ENCODE results near the gene PSORS1C2.

The PSORS1C2 gene

DNA sequence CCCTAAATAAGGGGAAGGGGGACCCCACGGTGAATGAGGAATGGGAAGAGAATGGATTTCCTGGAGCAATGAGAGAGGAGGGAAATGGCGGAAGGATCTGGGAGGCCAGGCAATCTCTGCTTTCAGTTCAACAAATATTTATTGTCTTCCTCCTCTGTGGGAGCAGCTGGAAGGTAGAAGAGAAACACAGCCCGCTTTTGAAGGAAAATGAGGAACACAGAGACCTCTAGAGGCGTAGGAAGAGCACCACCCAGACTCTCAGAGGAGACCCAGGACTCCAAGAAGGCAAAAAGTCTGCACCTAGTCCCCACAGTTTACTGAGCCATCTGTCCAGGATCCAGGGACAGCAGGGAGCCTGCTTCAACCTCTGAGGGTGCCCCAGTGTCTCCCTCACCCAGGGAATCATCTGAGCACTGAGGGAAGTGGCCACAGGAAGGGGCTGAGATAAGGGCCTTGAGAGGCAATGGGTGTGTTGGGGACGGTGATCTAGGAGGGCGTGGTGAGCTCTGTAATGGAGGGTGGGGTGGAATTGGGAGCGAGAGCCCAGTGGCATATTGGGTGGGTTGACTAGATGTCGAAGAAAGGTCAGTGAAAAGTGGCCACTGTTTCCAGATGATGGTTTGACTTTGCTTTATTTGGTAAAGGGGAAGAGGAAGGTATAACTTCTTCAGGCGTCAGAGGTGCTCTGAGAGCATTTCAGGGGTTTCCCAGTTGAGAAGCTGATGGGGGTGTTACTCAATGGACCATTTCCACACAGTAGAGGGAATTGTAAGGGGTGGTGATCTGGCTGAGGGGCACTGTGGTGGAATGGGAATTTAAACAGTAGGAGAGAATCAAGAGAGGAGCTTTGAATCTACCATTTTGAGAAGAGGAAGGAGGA, 23.7 kb downstream of the PSORS1C2 start:
- in situ Hi-C loops (cut with HindIII; ENCODE audit: low sequenced_read_pairs), result no loop called here
- DNase-seq (ENCODE audit: low read depth, low spot score), result peak; percentile 69
- TF ChIP-seq, protein P1, sequence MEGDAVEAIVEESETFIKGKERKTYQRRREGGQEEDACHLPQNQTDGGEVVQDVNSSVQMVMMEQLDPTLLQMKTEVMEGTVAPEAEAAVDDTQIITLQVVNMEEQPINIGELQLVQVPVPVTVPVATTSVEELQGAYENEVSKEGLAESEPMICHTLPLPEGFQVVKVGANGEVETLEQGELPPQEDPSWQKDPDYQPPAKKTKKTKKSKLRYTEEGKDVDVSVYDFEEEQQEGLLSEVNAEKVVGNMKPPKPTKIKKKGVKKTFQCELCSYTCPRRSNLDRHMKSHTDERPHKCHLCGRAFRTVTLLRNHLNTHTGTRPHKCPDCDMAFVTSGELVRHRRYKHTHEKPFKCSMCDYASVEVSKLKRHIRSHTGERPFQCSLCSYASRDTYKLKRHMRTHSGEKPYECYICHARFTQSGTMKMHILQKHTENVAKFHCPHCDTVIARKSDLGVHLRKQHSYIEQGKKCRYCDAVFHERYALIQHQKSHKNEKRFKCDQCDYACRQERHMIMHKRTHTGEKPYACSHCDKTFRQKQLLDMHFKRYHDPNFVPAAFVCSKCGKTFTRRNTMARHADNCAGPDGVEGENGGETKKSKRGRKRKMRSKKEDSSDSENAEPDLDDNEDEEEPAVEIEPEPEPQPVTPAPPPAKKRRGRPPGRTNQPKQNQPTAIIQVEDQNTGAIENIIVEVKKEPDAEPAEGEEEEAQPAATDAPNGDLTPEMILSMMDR (IDR thresholded peaks at IDR 0.05; ENCODE audit: low read depth, low read length), result peak; percentile 55
- peak overlapping the region; percentile 17 for H3K4me3 ChIP-seq (ENCODE audit: low read depth, low read length)

DNA sequence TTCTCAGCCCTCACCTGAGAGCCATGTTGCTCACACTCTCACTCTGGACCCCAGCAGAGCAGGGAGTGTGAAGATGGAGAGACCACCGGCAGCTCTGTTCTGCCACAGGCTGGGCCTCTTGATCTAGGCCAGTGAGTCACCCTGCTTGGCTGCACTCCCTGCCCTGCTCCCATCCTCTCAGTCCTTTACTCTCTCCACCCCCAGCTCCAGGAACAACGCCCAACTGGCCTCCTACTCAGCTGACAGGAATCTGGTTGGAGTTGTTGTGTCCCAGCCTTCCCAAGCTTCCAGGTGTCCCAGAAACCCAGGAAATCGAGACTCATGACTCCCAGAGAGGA, 24.4 kb downstream of the PSORS1C2 start, which contains the start of gene PSORS1C1:
PSORS1C1 (plus strand) TSS at position 260 of the 338 bp plus-strand sequence. CDS start 14,833 bp downstream, outside the sequence.
- in situ Hi-C loops (cut with HindIII; ENCODE audit: low sequenced_read_pairs), result no loop called here
- TF ChIP-seq, protein P1 (IDR thresholded peaks at IDR 0.05; ENCODE audit: low read depth, low read length), result no peak
- peak within 1 kb of the TSS; percentile 17 for H3K4me3 ChIP-seq (ENCODE audit: low read depth, low read length)
- DNase-seq (ENCODE audit: low read depth, low spot score), result peak; percentile 96

DNA sequence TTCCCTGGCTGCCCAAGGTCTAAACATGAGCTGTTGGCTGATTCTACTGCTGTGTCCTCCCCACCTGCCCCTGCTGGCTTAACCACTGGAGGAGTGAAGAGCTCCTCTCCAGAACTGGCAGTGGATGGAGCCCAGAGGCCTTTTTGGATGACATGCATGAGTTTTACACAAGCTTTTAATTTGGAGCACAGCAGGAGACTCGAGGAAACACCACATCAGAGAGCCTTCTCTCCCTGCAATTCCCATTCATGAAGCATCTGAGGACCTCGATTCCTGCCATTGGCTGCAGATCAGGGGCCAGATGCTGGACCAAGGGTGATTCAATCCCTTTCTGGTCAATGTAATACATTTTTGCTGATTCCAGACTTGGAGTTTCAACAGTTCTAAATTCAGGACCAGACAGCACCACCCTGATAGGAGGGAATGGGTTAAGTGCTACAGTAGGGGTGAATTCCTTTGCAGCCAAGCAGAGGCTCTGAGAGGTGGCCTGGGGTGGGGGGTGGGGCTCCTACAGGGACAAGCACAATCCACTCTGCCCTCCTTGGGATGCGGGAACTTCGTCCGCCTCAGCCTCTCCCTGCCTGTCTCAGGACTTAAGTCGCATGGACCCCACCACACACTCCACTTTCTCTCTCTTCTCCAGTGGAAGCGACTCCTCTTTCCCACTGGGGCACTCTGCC, 24.9 kb downstream of the PSORS1C2 start:
- DNase-seq (ENCODE audit: low read depth, low spot score), result peak; percentile 93
- TF ChIP-seq, protein P1 (IDR thresholded peaks at IDR 0.05; ENCODE audit: low read depth, low read length), result no peak
- in situ Hi-C loops (cut with HindIII; ENCODE audit: low sequenced_read_pairs), result no loop called here
- no peak overlapping the region for H3K4me3 ChIP-seq (ENCODE audit: low read depth, low read length)

DNA sequence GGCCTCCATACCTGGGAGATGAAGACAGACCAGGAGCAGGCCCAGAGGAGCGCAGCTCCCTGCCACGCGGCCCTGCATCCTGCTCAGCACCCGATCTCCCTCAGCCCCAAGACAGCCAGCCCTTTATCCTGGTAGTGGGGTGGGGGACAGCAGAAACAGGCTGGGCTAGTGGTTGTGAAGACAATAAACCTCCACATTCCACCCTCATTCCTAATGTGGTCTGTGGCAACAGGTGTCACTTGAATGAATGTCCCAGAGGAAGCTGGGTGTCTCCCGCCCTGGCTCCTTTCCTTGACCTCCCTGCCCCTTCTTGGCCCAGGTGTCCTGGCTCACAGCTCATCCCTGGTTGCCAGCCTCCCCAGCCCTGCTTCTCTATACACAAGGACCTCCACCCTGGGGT, 26.4 kb downstream of the PSORS1C2 start, which contains the start of gene C6orf15:
C6orf15 (minus strand) TSS at position 98 of the 400 bp plus-strand sequence; CDS start at position 78, 20 bp downstream.
- no peak for DNase-seq (ENCODE audit: low read depth, low spot score)
- H3K4me3 ChIP-seq (ENCODE audit: low read depth, low read length), result no peak within 1 kb of the TSS
- TF ChIP-seq, protein P1 (IDR thresholded peaks at IDR 0.05; ENCODE audit: low read depth, low read length), result no peak
- in situ Hi-C loops (cut with HindIII; ENCODE audit: low sequenced_read_pairs), result no loop called here

DNA sequence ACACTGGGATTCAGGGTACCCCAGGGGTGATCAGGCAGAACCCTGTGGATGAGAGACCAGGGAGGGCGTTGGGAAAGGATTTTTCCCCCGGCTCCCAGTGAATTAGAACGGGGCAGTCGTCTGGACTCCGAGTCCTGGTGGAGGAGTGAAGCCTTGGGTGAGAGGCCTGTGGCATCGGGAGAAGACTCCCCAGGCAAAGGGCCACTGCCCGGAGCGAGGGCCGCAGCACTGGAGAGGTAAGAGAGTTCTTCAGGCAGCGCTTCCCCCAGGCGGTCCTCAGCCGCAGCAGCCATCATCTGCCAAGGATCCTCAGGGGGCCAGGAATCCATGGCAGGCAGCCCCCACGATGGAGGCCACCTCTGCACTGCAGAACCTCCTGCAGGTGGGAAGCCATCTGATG, 27.2 kb downstream of the PSORS1C2 start:
- in situ Hi-C loops (cut with HindIII; ENCODE audit: low sequenced_read_pairs), result no loop called here
- H3K4me3 ChIP-seq (ENCODE audit: low read depth, low read length), result no peak overlapping the region

More for the DNA sequence above, 27.2 kb downstream of the PSORS1C2 start:
- TF ChIP-seq, protein P1 (IDR thresholded peaks at IDR 0.05; ENCODE audit: low read depth, low read length), result no peak
- DNase-seq (ENCODE audit: low read depth, low spot score), result no peak

All from astrocyte of the spinal cord (primary cell).